GM23248 (cell line): ENCODE measurements around the gene SUN1. TPM values are rescaled to one million over a fixed set of nuclear protein-coding genes. Genes with fewer than 3 reads are reported as not detected.

Source experiments
- DNase-seq: peaks from one replicate; pipeline ENCODE4 v3.0.0-alpha.2; 2015
- H2AFZ ChIP-seq: fragments of 200-600 bp; sonication (generic); 2 replicates; pipeline ENCODE4 v1.6.1; 2016; ENCODE audit warnings: antibody characterized with exemption
- H3F3A ChIP-seq: fragments of 200-600 bp; sonication (generic); 2 replicates; pipeline ENCODE4 v1.6.1; 2016; ENCODE audit warnings: mild to moderate bottlenecking, antibody characterized with exemption, mixed run types; ENCODE audit not compliant: insufficient read depth
- H3K27ac ChIP-seq: fragments of 200-600 bp; sonication (generic); 2 replicates; pipeline ENCODE4 v1.5.1; 2016; ENCODE audit warnings: mild to moderate bottlenecking
- H3K27me3 ChIP-seq: fragments of 200-600 bp; sonication (generic); replicated peaks from 2 replicates; pipeline ENCODE4 v1.6.1; 2016; ENCODE audit warnings: mild to moderate bottlenecking; ENCODE audit not compliant: insufficient read depth
- H3K36me3 ChIP-seq: fragments of 200-600 bp; sonication (generic); 2 replicates; pipeline ENCODE4 v1.6.1; 2016; ENCODE audit warnings: low read depth, mild to moderate bottlenecking
- H3K4me1 ChIP-seq: fragments of 200-600 bp; sonication (generic); 2 replicates; pipeline ENCODE4 v1.6.1; 2016; ENCODE audit warnings: mild to moderate bottlenecking; ENCODE audit not compliant: insufficient read depth
- H3K4me2 ChIP-seq: fragments of 200-600 bp; sonication (generic); one replicate; pipeline ENCODE4 v1.6.1; 2016; ENCODE audit warnings: mild to moderate bottlenecking; ENCODE audit not compliant: unreplicated experiment
- H3K4me3 ChIP-seq: fragments of 200-600 bp; sonication (generic); 2 replicates; pipeline ENCODE4 v1.5.1; 2016; ENCODE audit warnings: mild to moderate bottlenecking
- H3K79me2 ChIP-seq: fragments of 200-600 bp; sonication (generic); 2 replicates; pipeline ENCODE4 v1.6.1; 2016; ENCODE audit warnings: mild to moderate bottlenecking; ENCODE audit not compliant: insufficient read depth
- H3K9ac ChIP-seq: fragments of 200-600 bp; sonication (generic); 2 replicates; pipeline ENCODE4 v1.6.1; 2016; ENCODE audit warnings: mild to moderate bottlenecking
- H3K9me2 ChIP-seq: fragments of 200-600 bp; sonication (generic); 2 replicates; pipeline ENCODE4 v1.6.1; 2016; ENCODE audit warnings: mixed run types, mild to moderate bottlenecking, moderate library complexity; ENCODE audit not compliant: insufficient read depth
- H3K9me3 ChIP-seq: fragments of 200-600 bp; sonication (generic); one replicate; pipeline ENCODE4 v1.6.1; 2017; ENCODE audit warnings: low read depth
- H4K20me1 ChIP-seq: fragments of 200-600 bp; sonication (generic); 2 replicates; pipeline ENCODE4 v1.6.0; 2016; ENCODE audit not compliant: insufficient read depth
- EZH2 ChIP-seq: fragments of 200-600 bp; sonication (generic); IDR thresholded peaks from 2 replicates; pipeline ENCODE4 v1.6.1; 2018; ENCODE audit warnings: antibody characterized with exemption, mild to moderate bottlenecking; ENCODE audit not compliant: insufficient read depth, poor library complexity, severe bottlenecking
- EZH2phosphoT487 ChIP-seq: fragments of 200-600 bp; sonication (generic); IDR thresholded peaks from 2 replicates; pipeline ENCODE4 v1.6.1; 2018; ENCODE audit warnings: antibody characterized with exemption, moderate library complexity, mild to moderate bottlenecking, low read depth; ENCODE audit not compliant: insufficient read depth
- WGBS, 2 experiments: methylation state at CpG; one replicate each; pipeline ENCODE4 v1.1.6; 2015 to 2017; ENCODE audit warnings: low lambda C conversion rate in 2 of 2, low coverage in 1 of 2; ENCODE audit errors: missing lambda C conversion rate in 2 of 2; 5-methylcytosine and 5-hydroxymethylcytosine counted together
- in situ Hi-C: fragments of 300-500 bp; cut with MboI; formaldehyde crosslinking; loops from 2 replicates; pipeline ENCODE4 v1.15.0; 2020
- polyA plus RNA-seq: library from polyadenylated mRNA; unstranded; fragments of >200 nt; fragmentation: Nextera tagmentation; extraction: Ambion mirVana; gene quantifications from 2 replicates; pipeline ENCODE4 v1.2.1, GENCODE V29; 2016
- total RNA-seq: library from RNA; depleted of rRNA; stranded (reverse); fragments of >200 nt; shearing (Covaris generic); gene quantifications from 2 replicates; pipeline ENCODE4 v1.2.3, GENCODE V29; 2014

Gene SUN1
- total and polyA plus RNA-seq, 2 experiments from 2014 or later: 74.0 to 104 TPM

- H3K4me1 ChIP-seq: peaks cover 27% of the 10 kb centered on the region
- no peak overlapping the region for H3K4me2 ChIP-seq
- no peaks in the 10 kb centered on the region for H3K36me3 ChIP-seq
- no peak overlapping the region for H2AFZ ChIP-seq
- no peaks in the 10 kb centered on the region for H4K20me1 ChIP-seq
- no peak overlapping the region for H3K9ac ChIP-seq
- H3K79me2 ChIP-seq: peaks cover 92% of the 10 kb centered on the region
- no peaks in the 10 kb centered on the region for H3K9me3 ChIP-seq
- H3K27ac ChIP-seq: no peak overlapping the region
- no peak for DNase-seq
- no peak for TF ChIP-seq EZH2phosphoT487
- TF ChIP-seq EZH2: no peak
- H3K27me3 ChIP-seq: no peaks in the 10 kb centered on the region
- in situ Hi-C loops: no loop called here
- WGBS, 2 experiments: 74 to 76% methylated on average over 5 to 8 of the region's 8 CpGs
- H3K9me2 ChIP-seq: no peaks in the 10 kb centered on the region
- peaks cover 24% of the 10 kb centered on the region for H3F3A ChIP-seq
- H3K4me3 ChIP-seq: no peak overlapping the region
These were observed 8.6 kb upstream of the SUN1 start for GRCh38 chr7:823649-824048.

- TF ChIP-seq EZH2phosphoT487: no peak
- no peak for TF ChIP-seq EZH2
- Histone ChIP-seq H2AFZ (peak overlapping the region; percentile 56), H3F3A (peaks cover 24% of the 10 kb centered on the region), H4K20me1 (no peaks in the 10 kb centered on the region), H3K4me1 (peaks cover 24% of the 10 kb centered on the region), H3K9ac (peak overlapping the region; percentile 84), H3K27me3 (no peaks in the 10 kb centered on the region), H3K4me3 (peak overlapping the region; percentile 64; the same call in 1 of the 2 replicates), H3K27ac (peak overlapping the region; percentile 95; the same call in 1 of the 2 replicates), H3K4me2 (peak overlapping the region; percentile 98), H3K36me3 (no peaks in the 10 kb centered on the region), H3K9me2 (no peaks in the 10 kb centered on the region), H3K79me2 (peaks cover 92% of the 10 kb centered on the region), H3K9me3 (no peaks in the 10 kb centered on the region)
- in situ Hi-C loops: no loop called here
- DNase-seq: peak; percentile 22
- 57 to 59% methylated on average over 7 of the region's 7 CpGs for WGBS, 2 experiments
These were observed 8.2 kb upstream of the SUN1 start for GRCh38 chr7:824081-824480.

- no peaks in the 10 kb centered on the region for H3K9me2 ChIP-seq
- H3K9me3 ChIP-seq: no peaks in the 10 kb centered on the region
- peak overlapping the region; percentile 95 for H3K27ac ChIP-seq
- H3K27me3 ChIP-seq: no peaks in the 10 kb centered on the region
- peak overlapping the region; percentile 64 for H3K4me3 ChIP-seq
- whole genome bisulfite sequencing, 2 experiments: 4 to 5% methylated on average over 11 of the region's 11 CpGs
- peak; percentile 41 for DNase-seq
- peaks cover 92% of the 10 kb centered on the region for H3K79me2 ChIP-seq
- H3K4me2 ChIP-seq: peak overlapping the region; percentile 98
- H4K20me1 ChIP-seq: no peaks in the 10 kb centered on the region
- H3K9ac ChIP-seq: peak overlapping the region; percentile 84
- H3F3A ChIP-seq: peaks cover 24% of the 10 kb centered on the region
- TF ChIP-seq EZH2phosphoT487 (no peak), EZH2 (no peak)
- in situ Hi-C loops: no loop called here
- no peaks in the 10 kb centered on the region for H3K36me3 ChIP-seq
- peaks cover 24% of the 10 kb centered on the region for H3K4me1 ChIP-seq
- H2AFZ ChIP-seq: peak overlapping the region; percentile 56
These were observed 7.6 kb upstream of the SUN1 start for GRCh38 chr7:824664-825063.

GRCh38 chr7:825386-825785, 6.9 kb upstream of the SUN1 start:
- 1 to 2% methylated on average over 6 of the region's 6 CpGs for WGBS, 2 experiments
- H3K9me3 ChIP-seq: no peaks in the 10 kb centered on the region
- no peaks in the 10 kb centered on the region for H3K27me3 ChIP-seq
- H3K9ac ChIP-seq: peak overlapping the region; percentile 84
- H3K4me2 ChIP-seq: peak overlapping the region; percentile 98
- peaks cover 92% of the 10 kb centered on the region for H3K79me2 ChIP-seq
- H4K20me1 ChIP-seq: no peaks in the 10 kb centered on the region
- H3F3A ChIP-seq: peaks cover 24% of the 10 kb centered on the region
- peak; percentile 78 for DNase-seq
- H3K4me3 ChIP-seq: peak overlapping the region; percentile 64
- H3K36me3 ChIP-seq: no peaks in the 10 kb centered on the region
- in situ Hi-C loops: no loop called here
- TF ChIP-seq EZH2 (no peak), EZH2phosphoT487 (no peak)
- peak overlapping the region; percentile 56 for H2AFZ ChIP-seq
- peak overlapping the region; percentile 95 for H3K27ac ChIP-seq
- H3K4me1 ChIP-seq: peaks cover 25% of the 10 kb centered on the region
- no peaks in the 10 kb centered on the region for H3K9me2 ChIP-seq
